ENCODE data around the gene PISD.
"Not testable (repeated sequence)": the region's sequence is repeated elsewhere in the genome, so short reads cannot be mapped to it uniquely, and the experiment has no call there.

PISD gene

DNA sequence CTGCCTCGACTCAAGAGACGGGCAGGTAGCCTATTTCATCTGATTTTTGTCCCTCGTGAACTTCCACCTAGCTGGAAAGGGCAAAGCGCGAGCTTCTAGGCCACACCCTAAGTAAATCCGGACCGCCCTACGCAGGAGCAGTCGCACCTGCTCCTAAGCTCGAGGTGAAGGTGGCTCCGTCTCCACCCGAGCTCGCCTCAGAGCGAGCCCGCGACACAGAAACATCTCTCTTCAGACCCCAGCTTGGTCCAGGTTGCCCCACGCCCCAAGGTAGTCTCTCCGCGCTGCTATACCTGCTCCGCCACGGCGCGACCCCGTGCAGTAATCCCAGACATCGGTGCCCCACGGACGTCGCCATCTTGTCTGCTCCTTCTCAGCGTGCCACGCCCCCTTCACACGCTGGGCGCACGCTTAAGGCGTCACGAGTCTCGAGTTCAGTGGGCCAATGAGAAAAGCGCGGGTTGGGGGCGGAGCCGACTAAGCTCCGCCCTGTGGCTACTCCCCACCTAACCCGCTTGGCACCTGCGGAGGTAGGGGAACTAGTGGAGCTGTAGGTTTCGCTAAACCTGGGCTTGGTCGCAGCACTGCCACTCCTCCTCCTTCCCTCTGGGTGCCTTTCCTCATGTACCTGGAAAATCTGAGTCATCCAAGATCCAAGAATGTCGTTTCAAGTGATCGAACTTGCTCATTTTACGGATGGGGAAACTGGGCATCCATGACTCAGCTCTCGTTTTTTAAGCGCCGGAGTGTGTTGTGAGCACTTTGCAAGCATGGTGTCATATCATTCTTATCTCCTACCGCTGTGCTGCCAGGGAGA, at the start of gene PISD:
TSS of gene PISD (minus strand) at position 365 of the 817 bp plus-strand sequence. CDS start at position 358, 7 bp downstream.
- peak; percentile 97 for DNase-seq

- not testable (repeated sequence) for DNase-seq
Observed at GRCh38 chr22:31711226-31711625, 49.2 kb upstream of the PISD start.

GRCh38 chr22:31707519-31707918, 45.5 kb upstream of the PISD start:
- no peak for DNase-seq

- DNase-seq = no peak
Observed at GRCh38 chr22:31695423-31695822, 33.4 kb upstream of the PISD start.

DNA sequence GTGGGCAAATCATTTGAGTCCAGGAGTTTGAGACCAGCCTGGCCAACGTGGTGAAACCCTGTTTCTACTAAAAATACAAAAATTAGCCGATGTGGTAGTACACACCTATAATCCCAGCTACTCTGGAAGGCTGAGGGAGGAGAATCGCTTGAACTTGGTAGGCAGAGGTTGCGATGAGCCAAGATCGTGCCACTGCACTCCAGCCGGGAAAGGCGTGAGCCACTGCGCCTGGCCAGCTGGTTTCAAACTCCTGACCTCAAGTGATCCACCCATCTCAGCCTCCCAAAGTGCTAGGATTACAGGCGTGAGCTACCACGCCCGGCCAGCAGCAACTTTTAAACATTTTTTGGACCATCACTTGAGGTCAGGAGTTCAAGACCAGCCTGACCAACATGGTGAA, 32.0 kb upstream of the PISD start:
- DNase-seq = not testable (repeated sequence)

GRCh38 chr22:31692186-31692886, 30.3 kb upstream of the PISD start:
- no peak for DNase-seq

GRCh38 chr22:31691408-31691807, 29.4 kb upstream of the PISD start:
- DNase-seq = no peak

DNA sequence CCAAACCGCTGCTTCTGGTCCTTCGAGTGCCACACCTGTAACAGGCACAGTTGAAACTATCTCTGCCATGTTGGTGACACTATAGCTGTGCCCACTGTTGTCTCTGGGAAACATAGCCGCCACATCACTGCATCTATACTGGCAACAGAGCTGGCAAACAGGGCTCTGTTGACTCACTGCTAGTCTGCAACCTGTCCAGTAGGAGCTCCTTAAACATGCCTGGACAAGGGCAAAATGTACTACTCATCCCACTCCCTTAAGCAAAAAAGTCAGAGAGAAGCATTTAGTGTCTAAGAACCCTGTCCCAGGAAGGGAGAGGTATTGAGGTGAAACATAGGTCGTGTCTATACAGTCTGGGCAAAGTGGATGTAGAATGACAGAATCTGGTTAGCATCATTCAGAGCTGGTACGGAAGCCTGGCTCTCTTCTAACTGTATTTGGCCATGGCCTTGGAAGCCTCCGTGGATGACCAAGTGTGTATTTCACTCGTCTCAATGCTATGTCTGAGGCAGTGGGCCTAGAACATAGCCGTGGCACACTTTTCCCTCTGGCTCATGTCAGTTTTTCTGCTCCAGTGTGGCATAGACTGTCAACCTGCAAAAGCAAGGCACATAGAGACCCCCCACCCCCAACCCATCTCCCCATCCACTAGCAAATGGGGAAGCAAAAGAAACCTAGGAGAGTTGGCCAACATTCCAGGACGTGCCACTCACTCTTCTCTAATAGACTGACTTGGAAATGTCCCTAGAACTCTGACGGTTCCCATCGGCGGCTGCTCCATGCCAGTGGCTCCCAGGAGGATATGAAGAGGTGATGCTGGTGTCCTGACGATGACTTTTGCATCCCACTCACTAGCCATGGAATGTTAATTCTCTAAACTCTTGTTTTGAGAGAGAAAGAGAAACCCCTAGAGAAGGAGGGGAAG, 21.4 kb upstream of the PISD start:
- DNase-seq = no peak

DNA sequence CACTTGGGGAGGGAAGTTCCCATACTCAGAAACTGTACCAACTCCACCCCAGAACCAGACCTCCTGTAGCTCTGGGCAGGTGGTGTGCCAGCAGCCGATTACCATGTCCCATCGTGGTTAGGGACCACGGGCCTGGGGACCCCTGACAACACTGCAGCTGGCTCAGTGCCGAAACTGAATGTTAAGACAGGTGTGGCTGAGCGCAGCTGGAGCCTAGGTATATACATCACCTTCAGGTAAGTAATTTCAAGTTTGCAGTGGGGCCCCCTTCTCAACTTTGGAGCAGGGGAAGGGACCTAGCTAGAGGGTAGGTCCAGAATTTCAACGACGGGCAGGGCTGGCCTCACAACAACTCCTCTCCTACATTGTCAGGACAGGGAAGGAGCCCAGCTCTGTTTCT, 20.7 kb upstream of the PISD start:
- no peak for DNase-seq

- no peak for DNase-seq
Observed at GRCh38 chr22:31681349-31682345, 19.6 kb upstream of the PISD start.

DNA sequence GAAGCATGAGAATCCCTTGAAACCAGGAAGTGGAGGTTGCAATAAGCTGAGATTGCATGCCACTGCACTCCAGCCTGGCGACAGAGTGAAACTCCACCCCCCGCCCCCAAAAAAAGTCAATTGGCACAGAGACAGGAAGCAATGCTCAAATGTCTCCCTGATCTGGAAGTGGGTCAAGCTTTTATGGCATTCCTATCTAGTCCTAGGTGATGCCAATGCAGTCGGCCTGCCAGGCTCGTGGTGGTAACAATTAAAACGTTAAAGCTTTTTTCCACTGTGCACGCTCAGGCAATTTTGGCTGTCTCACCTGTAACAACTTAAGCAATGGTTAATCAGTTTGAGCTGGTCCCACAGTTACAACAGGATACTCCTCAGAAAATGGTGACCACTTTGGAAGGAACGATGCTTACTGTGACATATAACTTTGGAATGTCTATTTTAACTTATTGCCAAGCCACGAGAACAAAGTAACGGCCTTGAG, 18.9 kb upstream of the PISD start:
- no peak for DNase-seq

GRCh38 chr22:31678748-31679147, 16.7 kb upstream of the PISD start:
- DNase-seq = no peak

DNA sequence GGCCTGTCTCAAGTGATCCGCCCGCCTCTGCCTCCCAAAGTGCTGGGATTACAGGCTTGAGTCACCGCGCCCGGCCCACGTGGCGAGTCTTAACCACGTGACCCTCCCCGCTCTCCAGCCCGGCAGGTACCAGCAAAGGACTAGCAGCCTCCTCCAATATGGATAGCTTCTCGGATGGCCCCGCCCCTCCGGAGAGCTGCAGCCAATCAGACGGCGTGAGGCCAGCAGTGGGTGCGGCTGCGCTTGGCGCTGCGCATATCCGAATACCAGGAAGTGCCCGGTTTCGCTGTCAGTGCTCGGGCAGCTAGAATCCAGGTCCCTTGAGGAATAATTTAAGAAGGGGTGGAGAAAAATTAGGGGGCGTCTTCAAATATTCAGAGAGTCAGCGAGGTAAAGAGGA, 14.7 kb upstream of the PISD start:
- DNase-seq = peak; percentile 95 to 96

GRCh38 chr22:31674219-31674618, 12.2 kb upstream of the PISD start:
- DNase-seq = not testable (repeated sequence)

DNA sequence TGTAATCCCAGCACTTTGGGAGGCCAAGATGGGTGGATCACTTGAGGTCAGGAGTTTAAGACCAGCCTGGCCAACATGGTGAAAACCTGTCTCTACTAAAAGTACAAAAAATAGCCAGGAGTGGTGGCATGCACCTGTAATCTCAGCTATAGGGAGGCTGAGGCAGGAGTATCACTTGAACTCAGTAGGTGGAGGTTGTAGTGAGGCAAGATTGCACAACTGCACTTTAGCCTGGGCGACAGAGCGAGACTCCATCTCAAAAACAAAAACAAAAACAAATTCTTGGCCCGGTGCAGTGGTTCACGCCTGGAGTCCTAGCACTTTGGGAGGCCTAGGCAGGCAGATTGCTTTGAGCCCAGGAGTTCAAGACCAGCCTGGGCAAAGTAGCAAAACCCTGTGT, 6.8 kb upstream of the PISD start:
- not testable (repeated sequence) for DNase-seq

GRCh38 chr22:31662668-31663037, 638 bp upstream of the PISD start:
- no peak for DNase-seq

GRCh38 chr22:31660860-31661341, 1.1 kb downstream of the PISD start:
- peak; percentile 65 to 70 for DNase-seq

DNA sequence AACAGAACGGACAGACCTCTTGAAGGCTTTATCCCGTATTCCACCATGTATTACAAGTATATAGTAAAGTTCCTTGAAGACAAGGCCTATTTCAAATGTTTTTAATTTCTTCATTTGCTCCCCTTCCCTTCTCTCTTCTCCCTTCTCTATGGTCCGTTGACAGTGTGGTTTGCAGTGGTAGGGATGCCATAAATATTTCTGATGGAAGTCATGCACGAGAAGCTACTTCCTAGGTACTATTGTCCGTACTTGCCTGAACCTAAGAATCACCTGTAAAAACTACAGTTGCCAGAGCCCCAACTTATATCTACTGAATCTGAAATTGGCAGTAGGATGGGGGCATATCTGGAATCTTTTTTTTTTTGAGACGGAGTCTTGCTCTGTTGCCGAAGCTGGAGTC, 2.8 kb downstream of the PISD start:
- DNase-seq = no peak

DNA sequence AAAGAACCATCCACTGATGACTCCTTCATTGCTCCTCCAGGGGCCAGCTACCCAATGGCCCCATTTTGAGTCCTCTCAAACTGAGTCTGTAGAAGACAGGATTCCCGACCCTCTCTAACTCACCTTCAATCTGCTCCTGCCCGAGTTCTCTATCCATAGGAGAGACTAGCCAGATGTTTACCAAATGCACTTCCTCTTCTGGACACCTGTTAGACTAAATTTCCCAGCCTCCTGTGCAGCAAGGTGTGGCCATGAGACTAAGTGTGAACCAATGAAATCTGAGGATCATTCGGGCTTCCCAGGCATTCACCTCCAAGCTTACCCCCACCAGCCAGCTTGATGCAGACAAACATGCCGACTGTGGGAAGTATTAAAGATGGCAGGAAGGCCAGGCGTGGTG, 7.6 kb downstream of the PISD start:
- DNase-seq = no peak

GRCh38 chr22:31653944-31654343, 8.1 kb downstream of the PISD start:
- no peak for DNase-seq

GRCh38 chr22:31652911-31653684, 8.9 kb downstream of the PISD start:
- no peak for DNase-seq
